Spleen (tissue), 7 donors: ENCODE results near the gene KRT84.

Experiments used
- CTCF ChIP-seq, 11 experiments: fragments of 200-600 bp in 7 of 11; fragments of 450-650 bp in 4 of 11; sonication (generic) in 4 of 11; IDR thresholded peaks in 8 of 11; conservative IDR thresholded peaks in 3 of 11; 1 replicate in 7 of 11; 2 replicates in 4 of 11; pipeline versions ENCODE4 v1.4.0 to v1.8.0; 2016 to 2021; ENCODE audit warnings: antibody characterized with exemption in 11 of 11, inconsistent platforms in 4 of 11, mild to moderate bottlenecking in 1 of 11
- POLR2A ChIP-seq, 3 donors: fragments of 450-650 bp; IDR thresholded peaks; one replicate each; pipeline ENCODE4 v1.5.1; 2017; ENCODE audit warnings: antibody characterized with exemption in 3 of 3, mild to moderate bottlenecking in 1 of 3
- donor health status: DM: no; HTN: no; CAD: no; lungs with moderate emphysema.
- donor health status: DM: no; HTN: no; CAD: no.
- donor health status: DM: no; HTN: no; CAD: no.

- TF ChIP-seq CTCF (IDR thresholded peaks at IDR 0.05 in 8 of 11, conservative IDR thresholded peaks at IDR 0.05 in 3 of 11) (no peak), POLR2A (IDR thresholded peaks at IDR 0.05) (no peak)
These were observed 52.1 kb downstream of the KRT84 start for GRCh38 chr12:52333321-52333720.
